HT-29 (cell line): ENCODE measurements around the gene ADI1. TPM values are rescaled to one million over a fixed set of nuclear protein-coding genes. Genes with fewer than 3 reads are reported as not detected.
"Not testable (repeated sequence)": the region's sequence is repeated elsewhere in the genome, so short reads cannot be mapped to it uniquely, and the experiment has no call there.

Experiments
- DNase-seq: peaks from one replicate; pipeline ENCODE4 v3.0.0-alpha.2; 2015; ENCODE audit warnings: low spot score
- total RNA-seq: library from RNA; depleted of rRNA; stranded (reverse); fragments of >200 nt; shearing (Covaris generic); gene quantifications from 2 replicates; pipeline ENCODE4 v1.2.3, GENCODE V29; 2014

Gene ADI1
- total RNA-seq, 1 experiment from 2014 or later = 41.7 TPM

GRCh38 chr2:3494984-3495666 lies 24.2 kb downstream of the ADI1 start:
- no peak for DNase-seq

- peak; percentile 50 for DNase-seq
Observed at GRCh38 chr2:3493615-3494007, 25.7 kb downstream of the ADI1 start.

DNA sequence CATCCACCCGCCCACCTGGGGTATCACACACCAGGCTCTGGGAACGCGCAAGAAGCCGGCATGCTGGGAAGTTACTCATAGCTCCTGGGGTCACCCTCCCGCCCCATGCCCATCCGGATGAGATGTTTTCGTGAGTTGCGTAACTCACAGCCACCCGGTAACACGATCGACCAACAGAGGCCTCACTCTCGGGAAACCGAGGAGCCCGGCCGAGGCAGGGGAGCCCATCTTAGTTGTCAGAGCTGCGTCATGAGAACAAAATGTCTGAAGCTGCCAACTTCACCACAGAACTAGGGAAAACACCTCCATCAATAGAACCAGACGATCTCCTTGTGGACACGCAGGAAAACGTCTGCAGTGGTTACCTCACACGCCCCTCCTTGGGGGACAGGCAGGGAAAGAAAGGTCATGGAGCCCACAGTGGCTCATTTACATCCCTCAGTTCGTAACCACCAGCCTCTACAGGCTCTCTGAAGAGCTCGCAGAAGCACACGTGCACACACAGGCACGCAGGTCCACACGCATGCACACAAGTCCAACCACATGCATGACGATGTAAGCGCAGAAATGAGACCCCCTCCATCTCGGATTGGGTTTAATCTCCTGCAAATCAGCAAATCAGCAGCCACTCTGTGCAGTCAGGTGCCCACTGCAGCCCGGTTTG lies 26.2 kb downstream of the ADI1 start:
- no peak for DNase-seq

- DNase-seq = not testable (repeated sequence)
Observed at GRCh38 chr2:3492475-3492787, 26.9 kb downstream of the ADI1 start.

DNA sequence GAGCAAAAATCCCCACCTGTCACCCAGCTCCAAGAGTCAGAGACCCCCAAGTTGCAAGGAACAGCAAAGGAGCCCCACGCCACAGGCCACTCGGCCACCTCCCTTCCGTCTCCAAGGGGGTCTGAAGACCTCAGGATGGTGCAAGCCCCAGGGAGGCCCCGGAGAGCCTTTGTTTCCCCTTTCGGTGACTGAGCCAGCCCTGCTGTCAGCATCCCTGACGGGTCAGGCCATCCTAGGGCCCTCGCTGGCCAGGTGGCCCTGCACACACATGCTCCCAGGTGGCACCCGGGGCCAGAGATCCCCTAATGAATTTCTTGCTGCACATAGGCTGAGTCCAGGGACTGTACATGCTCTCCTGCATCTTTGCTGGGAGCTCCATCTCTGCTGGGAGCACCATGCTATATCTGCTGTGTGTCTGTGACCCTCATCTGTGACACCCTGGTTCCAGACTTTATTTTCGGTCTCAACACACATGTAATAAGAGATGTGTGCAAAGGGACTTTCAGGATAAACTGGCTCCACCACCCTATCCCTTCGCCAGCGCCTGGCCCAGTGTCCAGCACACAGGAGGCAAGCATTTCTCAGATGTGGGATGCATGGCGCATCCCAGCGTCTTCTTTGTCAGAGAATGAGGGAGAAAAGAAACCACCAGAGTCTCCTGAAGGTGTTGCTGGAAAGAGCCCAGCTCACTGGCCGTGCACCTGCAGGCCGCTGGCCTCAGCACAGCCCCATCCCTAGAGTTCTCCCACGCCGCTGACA lies 27.4 kb downstream of the ADI1 start:
- no peak for DNase-seq

DNA sequence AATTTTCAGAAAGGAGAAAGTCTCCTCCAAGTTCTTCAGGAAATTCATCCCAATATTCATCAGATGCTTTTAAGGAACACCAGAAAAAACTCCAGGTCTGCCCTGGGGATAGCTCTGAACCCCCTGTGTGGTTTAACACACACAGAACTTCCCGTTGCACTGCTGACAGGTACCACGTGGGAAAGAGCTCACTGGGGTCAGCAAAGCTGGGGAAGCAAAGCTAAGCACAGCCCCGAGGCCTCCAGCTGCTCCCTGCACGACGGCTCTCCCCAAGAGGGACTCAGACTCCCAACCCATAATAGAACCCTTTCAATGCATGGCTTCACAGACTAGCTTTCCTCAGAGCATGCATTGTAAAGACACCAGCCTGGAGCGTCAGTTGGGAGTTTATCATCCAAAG lies 28.0 kb downstream of the ADI1 start:
- DNase-seq = no peak

GRCh38 chr2:3490191-3491170 lies 28.9 kb downstream of the ADI1 start:
- DNase-seq = no peak

GRCh38 chr2:3489764-3490115 lies 29.6 kb downstream of the ADI1 start:
- no peak for DNase-seq

- DNase-seq = no peak
Observed at GRCh38 chr2:3488855-3489763, 30.2 kb downstream of the ADI1 start.

- no peak for DNase-seq
Observed at GRCh38 chr2:3488061-3488531, 31.2 kb downstream of the ADI1 start.

DNA sequence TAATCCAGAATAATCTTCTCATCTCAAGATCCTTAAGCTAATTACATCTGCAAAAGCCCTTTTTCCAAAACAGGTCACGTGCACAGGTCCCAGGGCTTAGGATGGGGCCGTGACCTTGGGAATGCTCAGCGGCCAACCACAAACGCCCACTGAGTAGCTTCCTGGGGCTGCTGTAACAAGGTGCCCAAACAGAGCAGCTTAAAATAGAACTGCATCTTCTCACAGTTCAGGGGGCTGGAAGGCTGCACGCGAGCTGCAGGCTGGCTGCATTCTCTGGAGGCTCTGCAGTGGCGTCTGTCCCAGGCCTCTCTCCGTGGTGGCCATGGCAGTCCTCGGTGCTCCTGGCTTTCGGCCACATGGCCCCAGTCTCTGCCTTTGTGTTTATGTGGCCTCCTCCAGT lies 31.9 kb downstream of the ADI1 start:
- no peak for DNase-seq

GRCh38 chr2:3487028-3487425 lies 32.3 kb downstream of the ADI1 start:
- DNase-seq = no peak

GRCh38 chr2:3486047-3487027 lies 33.0 kb downstream of the ADI1 start:
- no peak for DNase-seq

GRCh38 chr2:3485166-3485565 lies 34.2 kb downstream of the ADI1 start:
- DNase-seq = no peak

GRCh38 chr2:3483986-3484960 lies 35.1 kb downstream of the ADI1 start:
- no peak for DNase-seq

GRCh38 chr2:3483227-3483985 lies 35.9 kb downstream of the ADI1 start:
- no peak for DNase-seq

GRCh38 chr2:3482363-3482821 lies 36.9 kb downstream of the ADI1 start:
- DNase-seq = no peak
